ENCODE results near the gene WFDC5.

Gene WFDC5

DNA sequence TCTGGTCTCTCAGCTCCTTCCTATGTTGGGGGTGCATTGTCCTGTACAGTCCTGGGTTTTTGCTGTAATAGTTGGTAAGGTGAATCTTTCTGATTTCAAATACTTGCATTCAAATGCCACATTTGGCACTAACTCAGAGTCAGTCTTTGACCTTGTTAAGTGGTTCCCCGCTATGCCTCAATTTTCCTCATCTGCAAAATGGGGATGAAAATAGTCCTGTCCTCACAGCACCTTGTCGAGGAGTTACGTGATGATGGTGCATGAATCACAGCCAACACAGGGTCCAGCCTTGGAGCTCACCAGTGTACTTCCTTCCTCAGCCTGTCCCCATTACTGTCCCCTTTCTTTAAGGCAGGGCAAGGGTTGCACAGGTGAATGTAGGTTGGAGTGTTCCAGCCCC, 1.1 kb downstream of the WFDC5 start:
- no peak for DNase-seq

DNA sequence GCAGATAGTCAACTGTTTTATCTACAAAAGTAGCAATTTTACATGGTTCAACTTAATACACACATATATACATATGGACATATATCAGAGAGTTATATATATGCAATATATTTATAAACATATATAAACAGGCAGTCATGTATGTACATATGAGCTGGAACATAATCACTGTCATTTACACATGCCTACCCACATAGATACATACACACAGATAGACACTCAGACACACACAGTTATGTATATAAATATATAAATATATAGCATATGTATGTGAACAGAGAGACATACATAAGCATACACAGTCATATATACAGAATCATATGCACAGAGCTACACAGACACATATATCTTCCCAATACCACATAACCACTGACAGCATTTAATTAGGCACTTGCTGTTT, 2.2 kb downstream of the WFDC5 start:
- DNase-seq: no peak

DNA sequence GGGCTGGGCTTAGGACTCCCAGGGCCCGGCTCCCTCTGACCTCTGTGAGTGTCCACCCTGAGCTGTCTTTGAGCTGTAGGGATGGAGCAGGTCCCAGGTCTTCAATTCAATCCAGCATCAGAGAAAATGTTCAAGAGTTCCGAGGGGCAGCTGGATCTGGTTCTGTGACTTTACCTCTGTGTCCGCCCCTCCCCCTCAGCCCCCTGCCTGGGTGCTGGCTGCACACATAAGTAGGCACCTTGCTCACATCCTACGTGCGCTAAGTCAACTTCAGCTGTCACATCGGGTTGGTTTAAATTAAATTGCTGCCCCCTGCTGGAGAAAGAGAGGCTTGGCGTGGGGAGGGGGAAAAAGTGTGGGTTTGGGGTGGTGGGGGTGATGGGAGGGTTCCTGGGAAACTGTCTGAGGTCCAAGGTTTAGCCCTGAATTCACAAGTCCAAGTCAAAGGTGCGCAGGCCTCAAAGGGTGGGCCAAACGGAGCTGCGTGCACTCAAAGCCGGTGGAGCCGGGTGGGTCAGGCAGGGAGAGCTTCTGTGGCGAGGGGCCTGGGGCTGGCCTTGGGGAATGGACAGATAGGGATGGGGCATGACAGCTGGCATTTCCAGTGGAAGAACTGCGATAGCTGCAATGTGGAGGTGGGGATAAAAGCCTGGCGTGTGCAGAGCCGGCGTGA, 3.0 kb downstream of the WFDC5 start:
- no peak for DNase-seq

DNA sequence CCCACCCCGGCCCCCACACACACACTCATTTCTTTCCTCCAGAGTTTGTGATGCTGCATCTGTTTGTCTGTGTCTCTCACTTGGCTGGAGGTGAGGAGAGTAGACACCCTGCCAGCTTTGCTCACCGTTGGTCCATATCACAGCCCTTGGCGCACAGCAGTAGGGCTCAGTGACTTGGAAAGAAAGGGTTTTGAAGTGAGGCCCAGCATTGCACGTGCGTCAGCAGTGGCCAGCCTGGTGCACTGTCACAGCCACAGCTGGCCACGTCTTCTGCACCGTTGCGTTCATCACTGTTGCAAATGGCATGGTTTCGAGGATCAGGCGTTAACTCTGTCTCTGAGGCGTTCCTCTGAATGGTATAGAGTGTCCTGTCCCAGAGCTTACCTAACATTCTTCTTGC, 3.7 kb downstream of the WFDC5 start:
- no peak for DNase-seq

DNA sequence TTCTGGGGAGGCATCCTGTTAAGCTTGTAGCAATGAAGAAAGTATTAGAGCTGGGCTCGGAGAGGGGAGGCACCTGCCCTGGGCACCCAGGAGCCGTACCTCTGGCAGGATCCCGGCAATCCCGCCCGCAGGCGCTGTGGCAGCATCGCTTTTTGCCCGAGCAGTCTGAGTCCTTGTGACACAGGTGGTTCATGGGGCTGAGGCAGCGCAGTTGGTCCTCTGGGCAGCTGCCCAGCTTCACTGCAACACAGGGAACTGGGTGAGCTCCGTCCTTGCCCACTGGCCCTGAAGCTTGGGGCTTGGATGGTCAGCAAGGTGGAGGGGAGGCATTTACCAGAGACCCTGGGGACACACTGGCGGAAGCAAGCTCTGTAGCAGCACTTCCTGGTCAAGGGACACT, 4.7 kb downstream of the WFDC5 start:
- no peak for DNase-seq

DNA sequence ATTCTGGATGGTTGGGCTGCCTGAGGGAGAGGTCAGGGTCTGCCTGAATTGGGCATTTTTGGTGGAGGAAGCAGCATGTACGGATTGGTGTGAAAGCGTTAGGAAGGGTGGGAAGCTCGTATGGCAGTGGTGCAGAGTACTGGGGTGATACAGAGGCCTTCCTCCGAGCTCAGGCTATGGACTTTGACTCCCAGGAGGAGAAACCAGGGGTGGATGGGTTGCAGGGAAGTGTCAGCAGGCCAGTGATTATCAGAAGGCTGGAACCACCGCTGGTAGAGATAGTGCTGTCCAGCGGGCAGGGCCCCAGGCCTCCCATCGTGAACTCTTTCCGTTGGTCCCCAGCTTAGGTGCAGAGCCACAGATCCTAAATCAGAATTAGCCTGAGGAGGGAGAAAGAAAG, 5.3 kb downstream of the WFDC5 start:
- no peak for DNase-seq

DNA sequence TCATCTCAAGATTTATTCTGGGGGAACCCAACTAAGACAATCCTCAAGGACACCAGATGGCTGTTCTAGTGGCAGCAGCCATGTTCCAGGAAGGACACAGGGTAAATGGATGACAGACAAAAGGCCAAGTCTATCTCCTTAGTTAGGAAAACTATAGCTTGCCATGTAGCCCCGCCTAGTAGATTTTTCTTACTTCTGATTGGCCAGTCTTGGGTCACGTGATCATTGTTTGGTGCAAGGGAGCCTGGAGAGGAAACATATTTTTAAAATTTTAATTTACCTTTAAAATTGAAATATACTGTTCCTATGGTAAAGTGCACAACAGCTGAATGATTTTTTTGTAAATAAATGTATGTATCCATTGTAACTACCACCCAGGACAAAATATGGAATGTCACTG, 9.7 kb downstream of the WFDC5 start:
- DNase-seq: no peak

DNA sequence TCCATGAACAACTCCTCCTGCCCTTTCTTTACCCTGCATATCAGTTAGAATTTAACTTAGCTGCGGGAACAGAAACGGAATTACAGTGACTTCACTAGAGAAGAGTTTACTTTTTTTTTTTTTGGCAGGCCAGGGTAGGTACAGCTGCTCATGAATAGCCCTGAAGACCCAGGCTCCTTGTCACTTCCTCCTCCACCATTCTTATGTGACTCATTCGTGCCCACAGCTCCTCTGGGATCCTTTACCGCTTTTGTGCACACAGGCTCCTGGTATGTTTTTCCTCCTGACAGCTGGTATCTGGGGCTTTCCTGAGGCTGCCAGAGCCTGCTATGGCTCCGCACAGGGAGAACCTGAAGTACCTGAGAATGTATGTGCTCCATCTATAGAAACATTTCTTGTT, 10.2 kb downstream of the WFDC5 start:
- DNase-seq: no peak

DNA sequence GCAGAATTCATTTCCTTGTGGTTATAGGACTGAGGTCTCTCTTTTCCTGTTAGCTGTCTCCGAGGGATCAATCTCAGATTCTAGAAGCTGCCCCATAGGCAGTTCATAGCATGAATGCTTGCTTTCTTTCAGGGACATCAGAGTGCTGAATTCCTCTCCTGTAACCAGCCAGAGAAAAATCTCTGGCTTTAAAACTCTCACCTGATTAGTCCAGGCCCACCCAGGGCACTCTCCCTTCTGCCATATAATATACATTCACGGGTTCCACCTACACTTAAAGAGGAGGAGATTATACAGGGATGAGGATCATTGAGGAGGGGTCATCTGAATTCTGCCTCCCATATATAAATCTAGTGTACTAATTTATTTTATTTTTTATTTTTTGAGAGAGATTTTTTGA, 11.9 kb downstream of the WFDC5 start:
- no peak for DNase-seq

DNA sequence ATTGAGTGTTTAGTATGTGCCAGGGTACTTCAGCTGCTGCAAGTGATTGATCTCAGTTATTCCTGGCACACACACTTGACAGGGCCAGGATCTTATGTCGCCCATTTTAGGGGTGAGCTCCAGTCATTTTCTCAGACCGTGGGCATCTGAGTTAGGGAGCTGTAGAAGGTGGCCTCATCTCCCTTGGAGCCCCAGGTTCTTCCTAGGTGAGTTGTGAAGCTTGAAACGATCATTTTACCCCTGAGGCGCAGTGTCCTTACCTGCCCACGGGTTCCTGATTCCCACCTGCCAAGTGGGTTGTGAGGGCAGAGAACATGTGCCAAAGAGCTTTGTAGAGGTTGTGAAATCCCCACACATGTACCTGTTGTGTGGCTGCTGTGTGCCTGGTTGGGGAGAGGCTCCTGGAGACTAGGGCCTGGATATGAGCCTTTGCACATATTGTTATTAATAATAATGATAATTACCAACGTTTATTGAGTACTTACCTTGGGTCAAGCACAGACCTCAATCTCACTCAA, 13.6 kb downstream of the WFDC5 start:
- no peak for DNase-seq

DNA sequence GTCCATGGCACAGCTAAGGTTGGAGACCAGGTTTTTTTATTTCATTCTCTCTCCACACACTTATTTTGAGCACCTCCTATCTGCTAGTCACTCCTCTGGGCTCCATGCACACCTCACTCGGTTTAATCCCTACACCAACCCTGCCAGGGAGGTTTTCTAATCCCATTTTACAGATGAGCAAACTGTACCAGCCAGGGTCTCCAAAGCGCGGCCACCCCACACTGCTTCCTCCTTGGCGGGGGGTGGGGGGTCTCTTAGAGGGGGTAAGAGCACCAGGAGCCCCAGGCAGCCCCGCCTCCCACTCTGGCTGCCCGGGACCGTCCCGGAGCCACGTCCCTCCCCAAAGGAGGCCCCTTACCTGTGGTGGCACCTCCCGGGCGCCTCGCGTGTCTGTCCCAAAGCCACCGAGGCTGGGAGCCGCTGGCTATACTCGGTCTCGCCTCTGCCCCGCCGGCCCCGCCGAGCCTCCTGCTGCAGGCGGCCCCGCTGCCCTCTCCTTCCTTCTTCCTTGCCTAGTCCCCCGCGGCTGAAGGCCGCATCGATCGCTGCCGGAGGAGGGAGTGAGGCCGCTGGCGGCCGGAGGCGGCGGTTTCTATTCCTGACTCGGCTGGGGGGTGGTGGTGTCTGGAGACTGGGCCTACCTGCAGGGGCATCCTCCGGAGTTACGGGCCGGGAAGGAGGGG, 14.3 kb downstream of the WFDC5 start, which contains the start of gene KCNS1:
TSS of gene KCNS1 (minus strand) at position 565 of the 683 bp plus-strand sequence. CDS start 1,891 bp downstream, outside the sequence.
- DNase-seq: no peak

DNA sequence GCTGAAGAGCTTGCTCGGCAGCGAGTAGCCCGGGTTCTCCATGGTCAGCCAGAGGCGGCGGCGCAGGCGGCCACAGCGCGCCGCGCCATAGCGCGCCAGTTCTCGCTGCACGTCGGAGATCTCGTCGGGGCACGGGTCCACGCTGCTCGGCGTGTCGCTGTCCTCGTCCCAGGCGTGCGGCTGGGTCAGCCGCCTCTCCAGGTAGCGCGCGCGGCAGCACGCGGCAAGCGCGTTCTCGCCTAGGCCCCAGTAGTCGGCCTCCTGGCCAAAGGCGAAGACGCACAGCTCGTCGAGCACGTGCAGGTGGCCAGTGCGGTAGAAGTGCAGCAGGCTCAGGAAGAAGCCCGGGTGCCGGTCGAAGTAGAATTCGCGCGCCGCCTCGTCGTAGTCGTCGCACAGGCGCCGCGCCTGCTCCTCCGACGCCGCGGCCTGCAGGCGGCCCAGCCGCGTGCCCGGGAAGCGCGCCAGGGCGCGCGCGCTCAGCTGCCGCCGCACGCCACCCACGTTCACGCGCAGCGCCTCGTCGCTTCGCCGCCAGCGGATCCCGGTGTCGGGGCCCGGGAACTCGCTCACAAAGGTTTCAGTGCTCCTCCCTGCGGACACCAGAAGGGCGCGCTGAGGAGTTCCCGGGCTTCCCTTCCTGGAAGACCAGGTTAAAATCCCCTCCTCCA, 16.7 kb downstream of the WFDC5 start:
- DNase-seq: no peak

DNA sequence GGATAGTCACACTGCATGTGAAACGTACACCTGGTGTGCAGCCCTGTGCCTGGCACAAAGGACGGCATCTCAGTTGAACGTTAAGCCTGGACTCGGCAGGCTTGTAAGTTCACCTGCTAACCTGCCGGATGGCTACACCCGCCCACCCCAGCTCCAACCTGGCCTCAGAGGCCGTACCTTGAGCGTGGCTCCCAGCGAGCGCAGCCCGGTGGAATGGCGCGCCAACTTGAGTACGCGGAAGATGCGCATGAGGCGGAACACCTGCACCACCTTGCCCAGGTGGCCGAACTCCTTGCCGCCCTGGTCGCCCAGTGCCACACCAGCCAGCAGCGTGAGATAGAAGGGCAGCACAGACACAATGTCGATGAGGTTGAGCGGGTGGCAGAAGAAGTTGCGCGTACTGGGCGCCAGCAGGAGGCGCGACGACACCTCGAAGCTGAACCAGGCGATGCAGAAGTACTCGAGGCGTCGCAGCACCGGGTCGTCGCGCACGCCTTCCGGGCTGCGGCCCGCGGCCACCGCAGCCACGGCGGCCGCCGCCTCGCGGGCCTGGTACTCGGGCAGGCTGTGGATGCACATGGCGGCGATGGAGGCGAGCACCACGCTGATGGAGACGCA, 17.4 kb downstream of the WFDC5 start:
- no peak for DNase-seq

DNA sequence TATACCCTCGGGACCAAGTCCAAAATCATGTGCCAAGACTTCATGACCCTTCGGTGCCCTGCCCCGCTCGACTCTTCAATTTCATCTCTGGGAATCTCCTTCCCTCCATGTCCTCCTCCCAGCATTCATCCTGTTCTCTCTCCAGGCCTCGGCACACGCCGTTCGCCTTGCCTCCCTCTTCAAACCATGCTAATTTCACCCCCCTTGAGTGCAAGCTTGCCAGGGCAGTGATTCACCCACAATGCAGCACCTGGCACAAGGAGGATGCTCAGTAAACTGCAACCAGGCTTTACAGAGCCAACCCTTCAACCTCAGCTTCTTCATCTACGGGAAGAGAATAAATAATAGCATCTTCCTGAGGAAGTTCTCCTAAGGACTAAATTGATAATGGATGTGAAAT, 18.2 kb downstream of the WFDC5 start:
- no peak for DNase-seq

DNA sequence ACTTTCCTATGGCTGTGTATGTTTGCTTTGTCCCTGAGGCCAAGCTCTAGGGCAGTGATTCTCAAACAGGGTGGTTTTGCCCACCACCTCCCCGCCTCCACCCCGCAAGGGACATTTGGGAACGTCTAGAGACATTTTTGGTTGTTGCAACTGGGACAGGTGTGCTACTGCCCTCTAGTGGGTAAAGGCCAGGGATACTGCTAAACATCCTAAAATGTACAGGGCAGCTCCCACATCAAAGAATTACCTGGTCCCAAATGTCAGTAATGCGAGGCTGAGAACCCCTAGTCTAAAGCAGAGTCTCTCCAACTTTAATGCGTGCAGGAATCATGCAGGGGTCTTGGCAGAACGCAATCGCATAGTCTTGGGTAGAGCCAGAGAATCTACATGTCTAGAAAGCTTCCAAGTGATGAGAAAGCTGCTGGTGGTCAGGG, 19.2 kb downstream of the WFDC5 start:
- peak; percentile 12 for DNase-seq

DNA sequence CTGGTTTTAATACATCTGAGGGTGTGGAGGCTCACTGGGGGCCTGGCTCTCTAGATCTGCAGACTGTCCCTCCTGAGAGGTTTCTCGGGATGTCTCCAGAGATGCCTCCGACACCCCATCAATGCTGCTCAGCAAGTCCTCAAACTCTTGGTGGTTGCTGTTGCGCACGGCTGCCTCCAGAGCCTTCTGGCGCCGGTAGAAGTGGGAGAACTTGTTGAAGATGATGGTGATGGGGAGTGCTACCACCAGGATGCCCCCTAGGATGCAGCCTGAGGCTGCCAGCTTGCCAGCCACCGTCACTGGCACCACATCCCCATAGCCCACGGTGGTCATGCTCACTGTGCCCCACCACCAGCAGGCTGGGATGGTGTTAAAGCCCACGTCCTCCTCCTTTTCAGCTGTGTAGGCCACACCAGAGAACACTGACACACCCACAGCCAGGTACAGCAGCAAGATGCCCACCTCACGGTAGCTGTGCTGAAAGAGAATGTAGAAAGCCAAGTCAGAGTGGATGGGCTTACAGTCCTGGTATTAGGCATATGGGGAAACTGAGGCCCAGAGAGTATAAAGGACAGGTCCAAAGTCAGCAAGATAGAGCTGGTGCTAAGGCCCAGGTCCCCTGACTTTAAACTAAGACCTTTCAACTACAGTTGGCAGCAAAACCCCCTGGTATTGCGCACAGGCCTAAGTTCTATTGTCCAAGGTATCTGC, 20.0 kb downstream of the WFDC5 start:
- no peak for DNase-seq

DNA sequence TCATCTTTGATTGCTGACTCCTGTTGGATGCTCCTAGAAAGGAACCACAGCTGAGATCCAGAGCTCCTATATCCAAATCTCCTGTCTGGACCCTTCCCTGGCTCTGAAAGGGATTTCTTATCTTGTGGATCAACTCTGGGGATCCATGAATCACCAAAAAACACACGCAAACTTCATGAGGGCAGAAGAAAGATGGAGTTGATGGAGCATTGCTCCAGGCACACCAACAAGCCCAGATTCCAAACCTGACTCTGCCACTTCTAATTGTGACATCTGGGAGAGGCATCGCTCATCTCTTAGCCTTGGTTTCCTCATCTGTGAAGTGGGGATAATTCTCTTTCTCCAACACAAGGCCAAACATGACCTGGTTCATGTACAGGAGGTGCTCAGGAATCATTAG, 20.8 kb downstream of the WFDC5 start:
- no peak for DNase-seq

DNA sequence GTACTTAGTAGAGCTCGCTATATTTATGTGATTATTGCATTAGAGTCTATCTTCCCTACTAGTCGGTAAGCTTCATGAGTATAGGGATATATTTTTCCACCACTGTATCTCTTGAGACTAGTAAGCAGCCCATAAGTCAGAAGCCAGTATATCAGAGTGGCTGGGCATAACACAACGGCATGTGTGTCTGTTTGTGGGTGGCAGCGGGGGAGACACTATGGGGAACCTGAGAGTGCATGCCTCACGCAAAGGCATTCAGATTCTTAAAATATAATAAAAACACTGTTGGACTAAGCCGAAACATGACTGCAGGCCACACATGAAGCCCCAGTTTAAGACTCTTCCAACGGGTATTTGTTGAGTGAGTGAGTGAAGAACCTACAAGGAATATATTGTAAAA, 22.1 kb downstream of the WFDC5 start:
- DNase-seq: no peak

DNA sequence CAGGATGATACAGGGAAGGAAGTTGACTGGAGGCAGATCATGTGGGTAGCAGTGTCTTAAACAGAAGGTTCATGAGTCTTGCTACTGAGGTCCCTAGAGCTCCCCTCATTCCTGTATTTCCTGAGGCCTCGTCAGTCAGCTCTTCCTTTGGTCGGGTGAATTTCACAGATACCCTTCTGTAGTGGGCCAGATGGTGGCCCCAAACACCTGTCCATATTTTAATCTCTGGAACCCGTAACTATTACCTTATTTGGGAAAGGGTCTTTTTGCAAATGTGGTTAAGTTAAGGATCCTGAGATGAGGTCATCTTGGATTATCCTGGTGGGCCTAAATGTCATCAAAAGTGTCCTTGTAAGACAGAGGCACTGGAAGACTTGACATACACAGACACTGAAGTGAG, 23.6 kb downstream of the WFDC5 start:
- DNase-seq: no peak

DNA sequence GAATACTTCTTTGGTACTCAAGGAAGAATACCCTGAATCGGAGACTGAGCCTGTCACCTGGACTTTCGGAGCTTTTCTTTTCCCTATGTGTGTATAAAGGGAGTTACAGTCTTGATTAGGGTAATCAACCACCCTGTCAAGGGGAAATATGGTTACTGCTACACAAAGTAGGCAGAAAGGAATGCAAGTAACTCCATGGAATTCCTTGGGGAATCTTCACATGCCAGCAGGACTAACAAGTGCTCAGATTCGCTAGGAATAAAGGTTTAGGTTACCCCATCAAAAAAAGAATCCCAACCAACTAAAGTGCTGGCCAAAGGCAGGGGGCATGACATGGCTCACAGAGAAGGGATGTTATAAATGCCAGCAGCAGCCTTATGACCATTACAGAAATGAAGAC, 24.5 kb downstream of the WFDC5 start:
- DNase-seq: no peak

DNA sequence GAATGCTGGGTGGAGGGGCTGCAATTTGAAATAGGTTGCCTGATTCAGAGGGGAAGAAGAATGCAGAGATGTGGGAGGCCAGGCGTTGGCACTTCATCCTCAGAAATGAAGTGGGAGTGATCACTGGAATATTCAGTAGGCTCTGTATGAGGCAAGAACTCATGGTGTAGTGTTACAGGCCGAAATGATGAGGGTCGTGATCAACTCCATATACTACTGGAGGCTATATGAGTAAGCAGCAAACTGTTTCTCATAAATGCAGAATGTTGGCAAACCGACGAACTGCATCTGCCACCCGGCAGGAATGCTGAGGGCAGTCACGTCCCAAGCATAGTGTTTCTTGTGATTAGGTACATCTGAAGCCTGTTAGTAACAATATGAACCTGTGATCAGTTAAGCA, 26.7 kb downstream of the WFDC5 start:
- no peak for DNase-seq

DNA sequence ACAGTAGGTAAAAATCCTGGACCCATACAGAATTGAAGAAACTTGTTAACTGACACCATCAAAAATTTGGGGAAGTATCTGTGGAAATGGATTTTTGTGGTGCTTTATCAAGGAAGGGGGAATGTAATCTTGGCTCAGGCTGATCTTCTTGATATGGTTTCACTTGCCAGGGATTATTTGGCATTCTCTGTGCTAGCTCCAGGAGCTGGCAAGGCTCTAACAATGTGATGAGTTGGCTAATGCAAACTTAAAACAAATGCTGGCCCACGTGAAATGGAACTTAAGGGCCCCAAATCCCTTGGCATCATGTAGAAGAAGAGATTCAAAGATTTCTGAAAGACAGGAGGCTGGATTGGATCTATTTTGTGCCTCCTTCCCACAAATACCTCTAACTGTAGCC, 27.2 kb downstream of the WFDC5 start:
- DNase-seq: no peak

Data from KG1 (cell line).